Loucy (cell line): ENCODE results near the gene POU1F1.

Experiments
- CTCF ChIP-seq: fragments of 200-600 bp; sonication (generic); conservative IDR thresholded peaks from 2 replicates; pipeline ENCODE4 v1.5.1; 2014; ENCODE audit warnings: mild to moderate bottlenecking, antibody characterized with exemption, low read length
- EZH2phosphoT487 ChIP-seq: fragments of 200-600 bp; IDR thresholded peaks from 2 replicates; pipeline ENCODE4 v1.6.1; 2018; ENCODE audit warnings: antibody characterized with exemption, mild to moderate bottlenecking, moderate library complexity, borderline replicate concordance

- peak; percentile 82 for TF ChIP-seq CTCF
- TF ChIP-seq EZH2phosphoT487: no peak
These were observed 21.8 kb upstream of the POU1F1 start for GRCh38 chr3:87298111-87298718.
